Vagina (tissue), 2 donors: Measurements from ENCODE around the gene PSEN2. TPM values are rescaled to one million over a fixed set of nuclear protein-coding genes. Genes with fewer than 3 reads are reported as not detected.

ENCODE experiments used
- DNase-seq, 2 donors: peaks; one replicate each; pipeline ENCODE4 v3.0.0-alpha.2; 2017; ENCODE audit errors: extremely low spot score in 2 of 2
- H3K27ac ChIP-seq: fragments of 200-600 bp; sonication (generic); one replicate; pipeline ENCODE4 v1.5.1; 2019
- H3K27me3 ChIP-seq: fragments of 200-600 bp; sonication (generic); one replicate; pipeline ENCODE4 v1.5.1; 2019
- H3K36me3 ChIP-seq, 2 donors: fragments of 200-600 bp; sonication (generic); one replicate each; pipeline ENCODE4 v1.5.1; 2017 to 2019
- H3K4me1 ChIP-seq: fragments of 200-600 bp; sonication (generic); one replicate; pipeline ENCODE4 v1.5.1; 2019
- H3K4me3 ChIP-seq, 2 donors: fragments of 200-600 bp; sonication (generic); 1 replicate in 1 of 2; 2 replicates in 1 of 2; pipeline ENCODE4 v1.5.1; 2016 to 2019
- H3K9me3 ChIP-seq: fragments of 200-600 bp; sonication (generic); one replicate; pipeline ENCODE4 v1.5.1; 2019
- CTCF ChIP-seq, 3 experiments: fragments of 450-650 bp in 2 of 3; fragments of 200-600 bp in 1 of 3; sonication (generic) in 1 of 3; IDR thresholded peaks; one replicate each; pipeline ENCODE4 v1.5.1; 2017 to 2019; ENCODE audit warnings: antibody characterized with exemption in 3 of 3, mild to moderate bottlenecking in 2 of 3, moderate library complexity in 2 of 3
- POLR2A ChIP-seq, 2 donors: fragments of 450-650 bp; IDR thresholded peaks; one replicate each; pipeline ENCODE4 v1.6.1; 2017; ENCODE audit warnings: antibody characterized with exemption in 2 of 2, mild to moderate bottlenecking in 2 of 2, moderate library complexity in 2 of 2
- POLR2AphosphoS5 ChIP-seq, 2 donors: sonication (generic); formaldehyde crosslinking; IDR thresholded peaks; one replicate each; pipeline ENCODE4 v1.9.0; 2017; ENCODE audit warnings: antibody characterized with exemption in 2 of 2, mild to moderate bottlenecking in 2 of 2, low read depth in 1 of 2; ENCODE audit not compliant: insufficient read depth in 1 of 2
- intact Hi-C: fragments of 100-400 bp; cut with DNase I; formaldehyde crosslinking; loops from one replicate; pipeline ENCODE4 v1.15.1; 2023
- total RNA-seq: library from RNA; depleted of rRNA; stranded (reverse); fragments of >200 nt; gene quantifications from one replicate; pipeline ENCODE4 v1.2.3, GENCODE V29; 2016

PSEN2 gene
- total RNA-seq, 1 donor from 2014 or later: 22.1 TPM

DNA sequence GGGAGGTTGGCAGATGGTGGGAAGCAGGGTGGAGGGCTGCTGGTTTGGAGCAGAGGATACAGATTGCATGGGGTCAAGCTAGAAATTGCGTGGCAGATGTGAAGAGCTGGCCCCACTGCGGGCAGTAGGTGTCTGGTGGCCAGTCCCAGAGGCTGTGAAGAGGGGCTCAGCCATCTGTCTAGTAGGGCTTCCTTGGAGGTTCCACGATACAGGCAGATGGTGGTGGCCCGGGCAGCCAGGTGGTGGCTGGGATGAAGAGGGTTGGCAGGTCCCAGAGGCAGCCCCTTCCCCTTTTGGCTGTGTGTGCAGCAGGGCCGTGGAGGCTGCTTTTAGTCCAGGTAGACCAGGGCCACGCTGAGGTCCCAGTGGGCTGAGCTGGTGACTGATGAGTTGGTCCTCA, 16.6 kb downstream of the PSEN2 start:
- no peak for DNase-seq
- Histone ChIP-seq H3K9me3 (no peaks in the 10 kb centered on the region), H3K27ac (no peak overlapping the region), H3K4me3 (no peak overlapping the region), H3K36me3 (peaks cover 0 to 8% of the 10 kb centered on the region in 2 donors), H3K27me3 (no peaks in the 10 kb centered on the region), H3K4me1 (peaks cover 33% of the 10 kb centered on the region)
- intact Hi-C loops: no loop called here
- TF ChIP-seq POLR2AphosphoS5 (IDR thresholded peaks at IDR 0.05; ENCODE audit: insufficient read depth in 1 of 2, low read depth in 1 of 2) (no peak), CTCF (IDR thresholded peaks at IDR 0.05) (no peak), POLR2A (IDR thresholded peaks at IDR 0.05) (no peak)

- Histone ChIP-seq H3K9me3 (no peaks in the 10 kb centered on the region), H3K27me3 (no peaks in the 10 kb centered on the region), H3K36me3 (peaks cover 0 to 8% of the 10 kb centered on the region in 2 donors), H3K4me3 (no peak overlapping the region), H3K27ac (no peak overlapping the region), H3K4me1 (peaks cover 24% of the 10 kb centered on the region)
- intact Hi-C loops: no loop called here
- DNase-seq: no peak
- TF ChIP-seq POLR2AphosphoS5 (IDR thresholded peaks at IDR 0.05; ENCODE audit: insufficient read depth in 1 of 2, low read depth in 1 of 2) (no peak), POLR2A (IDR thresholded peaks at IDR 0.05) (no peak), CTCF (IDR thresholded peaks at IDR 0.05) (no peak)
These were observed 17.6 kb downstream of the PSEN2 start for GRCh38 chr1:226888021-226888420.

DNA sequence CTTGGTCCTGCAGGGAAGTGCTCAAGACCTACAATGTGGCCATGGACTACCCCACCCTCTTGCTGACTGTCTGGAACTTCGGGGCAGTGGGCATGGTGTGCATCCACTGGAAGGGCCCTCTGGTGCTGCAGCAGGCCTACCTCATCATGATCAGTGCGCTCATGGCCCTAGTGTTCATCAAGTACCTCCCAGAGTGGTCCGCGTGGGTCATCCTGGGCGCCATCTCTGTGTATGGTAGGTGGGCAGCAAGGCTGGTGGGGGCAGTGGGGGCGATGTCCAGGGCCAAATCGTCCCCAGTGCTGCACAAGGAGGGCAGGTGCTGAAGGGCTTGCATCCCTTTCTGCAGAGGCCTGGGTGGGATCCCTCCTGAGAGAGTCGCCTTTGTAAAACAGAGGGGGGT, 18.4 kb downstream of the PSEN2 start:
- peaks cover 16% of the 10 kb centered on the region for H3K4me1 ChIP-seq
- peak in 1 of 2 donors; percentile 82 for DNase-seq
- no peaks in the 10 kb centered on the region for H3K9me3 ChIP-seq
- intact Hi-C loops: no loop called here
- H3K36me3 ChIP-seq: peaks cover 0 to 8% of the 10 kb centered on the region in 2 donors
- TF ChIP-seq CTCF (IDR thresholded peaks at IDR 0.05) (no peak), POLR2A (IDR thresholded peaks at IDR 0.05) (no peak)
- H3K27ac ChIP-seq: no peak overlapping the region
- H3K27me3 ChIP-seq: no peaks in the 10 kb centered on the region
- no peak overlapping the region for H3K4me3 ChIP-seq

DNA sequence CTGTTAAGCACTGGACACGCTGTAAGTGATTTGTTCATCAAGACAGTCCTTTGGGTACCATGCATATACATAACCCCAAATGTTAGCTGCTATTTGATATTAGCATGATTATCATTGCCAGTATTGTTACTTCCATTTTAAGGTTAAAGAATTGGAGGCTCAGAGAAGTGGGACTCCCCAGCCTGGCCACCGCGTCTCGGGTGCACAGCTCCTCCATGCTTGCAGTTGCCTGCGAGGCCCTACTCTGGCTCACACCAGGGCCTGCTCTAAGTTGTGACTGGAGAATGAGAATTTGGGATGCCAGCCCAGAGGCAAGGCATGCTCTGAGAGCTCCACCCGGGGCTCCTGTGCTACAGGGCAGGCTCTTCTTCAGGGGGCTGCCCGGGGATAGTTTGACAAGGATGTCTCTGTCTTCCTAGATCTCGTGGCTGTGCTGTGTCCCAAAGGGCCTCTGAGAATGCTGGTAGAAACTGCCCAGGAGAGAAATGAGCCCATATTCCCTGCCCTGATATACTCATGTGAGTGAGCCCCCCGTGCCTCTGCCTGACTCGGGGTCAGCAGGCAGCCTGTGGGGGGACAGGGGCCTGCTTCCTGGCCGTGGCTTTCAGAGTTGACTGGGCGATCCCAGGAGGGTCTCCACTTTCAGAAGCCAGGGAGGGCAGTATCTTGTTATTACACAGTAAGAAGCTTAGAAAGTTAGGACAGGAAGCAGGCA, 19.4 kb downstream of the PSEN2 start:
- peaks cover 0 to 8% of the 10 kb centered on the region in 2 donors for H3K36me3 ChIP-seq
- peaks cover 9% of the 10 kb centered on the region for H3K4me1 ChIP-seq
- H3K27ac ChIP-seq: no peak overlapping the region
- DNase-seq: no peak
- no peak overlapping the region for H3K4me3 ChIP-seq
- intact Hi-C loops: no loop called here
- no peaks in the 10 kb centered on the region for H3K27me3 ChIP-seq
- H3K9me3 ChIP-seq: no peaks in the 10 kb centered on the region
- no peak for TF ChIP-seq POLR2A (IDR thresholded peaks at IDR 0.05)
- no peak for TF ChIP-seq CTCF (IDR thresholded peaks at IDR 0.05)
- TF ChIP-seq POLR2AphosphoS5 (IDR thresholded peaks at IDR 0.05; ENCODE audit: insufficient read depth in 1 of 2, low read depth in 1 of 2): no peak

DNA sequence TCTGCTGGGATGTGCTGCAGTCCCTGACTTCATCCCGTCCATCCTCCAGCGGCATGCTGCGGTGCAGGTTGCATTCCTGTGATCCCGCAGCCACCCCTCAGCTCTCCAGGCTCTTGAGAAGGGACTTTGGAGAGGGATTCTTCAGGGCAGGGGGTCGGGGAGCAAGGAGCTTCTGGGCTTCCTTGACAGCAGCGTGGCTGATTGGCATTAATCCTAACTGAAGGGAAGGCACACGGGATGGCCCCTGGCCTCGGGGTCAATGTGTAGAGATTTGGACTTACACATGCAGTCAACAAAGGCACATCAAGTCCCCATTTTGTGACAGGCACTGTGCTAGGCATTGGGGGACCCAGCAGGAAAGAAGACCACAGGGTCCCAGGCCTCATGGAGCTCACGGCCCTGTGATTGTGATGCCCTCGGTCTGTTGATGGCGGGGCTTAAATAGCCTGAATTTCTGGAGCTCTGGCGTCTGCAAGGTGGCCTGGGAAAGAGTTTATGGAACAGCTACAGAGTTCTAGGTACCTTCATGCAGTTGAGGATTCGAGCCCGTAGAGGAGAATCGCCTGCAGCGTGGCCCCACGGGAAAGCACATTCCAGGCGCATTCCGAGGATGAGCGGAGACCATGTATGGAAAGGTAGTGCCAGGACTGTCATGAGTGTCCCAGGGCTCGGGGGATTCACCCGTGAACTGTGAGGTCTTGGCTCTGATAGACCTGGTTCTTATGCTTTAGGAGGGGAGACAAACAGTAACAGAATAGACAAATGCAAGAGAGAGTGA, 20.1 kb downstream of the PSEN2 start:
- H3K4me3 ChIP-seq: no peak overlapping the region
- H3K27ac ChIP-seq: no peak overlapping the region
- intact Hi-C loops: no loop called here
- H3K4me1 ChIP-seq: peaks cover 6% of the 10 kb centered on the region
- no peaks in the 10 kb centered on the region for H3K9me3 ChIP-seq
- H3K36me3 ChIP-seq: peaks cover 0 to 8% of the 10 kb centered on the region in 2 donors
- no peak for DNase-seq
- no peak for TF ChIP-seq POLR2A (IDR thresholded peaks at IDR 0.05)
- no peaks in the 10 kb centered on the region for H3K27me3 ChIP-seq
